Caco-2 (cell line): ENCODE data around the gene FUT6. TPM values are rescaled to one million over a fixed set of nuclear protein-coding genes. Genes with fewer than 3 reads are reported as not detected.

Experiments used
- BruUV-seq: library from RNA; stranded (reverse); fragments of 400-500 nt; replicated peaks from 2 replicates; lab custom pipeline; 2021; lab: Mats Ljungman, UMichigan
- CTCF ChIA-PET: fragments of 300-600 bp; sonication (Branson Sonifier 250); formaldehyde crosslinking; loops from one replicate; lab custom pipeline; 2022; ENCODE audit warnings: antibody characterized with exemption; lab: Charles Lee
- POLR2A ChIA-PET: fragments of 300-600 bp; sonication (Branson Sonifier 250); formaldehyde crosslinking; loops from one replicate; lab custom pipeline; 2022; ENCODE audit warnings: antibody characterized with exemption; lab: Charles Lee
- DNase-seq, 2 experiments: peaks; one replicate each; pipeline versions ENCODE4 v3.0.0 to v3.0.0-alpha.2; 2020 to 2022
- H3K27me3 ChIP-seq: replicated peaks from 2 replicates; pipeline ENCODE4 v1.6.0; 2011; ENCODE audit warnings: low read length; ENCODE audit not compliant: control insufficient read depth, insufficient read depth
- H3K36me3 ChIP-seq: 2 replicates; pipeline ENCODE4 v1.5.1; 2011; ENCODE audit warnings: low read length; ENCODE audit not compliant: control insufficient read depth, insufficient read depth
- H3K4me1 ChIP-seq: fragments of 250-450 bp; sonication (Bioruptor Pico); 2 replicates; pipeline ENCODE4 v1.5.1; 2020; ENCODE audit warnings: mild to moderate bottlenecking
- H3K4me3 ChIP-seq: 2 replicates; pipeline ENCODE4 v1.5.1; 2011; ENCODE audit warnings: low read depth, mild to moderate bottlenecking, control low read depth, low read length
- H3K9me3 ChIP-seq: fragments of 250-450 bp; sonication (Bioruptor Pico); 2 replicates; pipeline ENCODE4 v1.5.1; 2020; ENCODE audit warnings: mild to moderate bottlenecking, moderate library complexity
- H3K27ac Mint-ChIP-seq: one replicate; pipeline ENCODE4 v1.8.0; 2022; ENCODE audit warnings: mixed read lengths; ENCODE audit not compliant: unreplicated experiment
- H3K27me3 Mint-ChIP-seq: one replicate; pipeline ENCODE4 v1.8.0; 2022; ENCODE audit warnings: mixed read lengths; ENCODE audit not compliant: insufficient read depth, unreplicated experiment
- H3K36me3 Mint-ChIP-seq: one replicate; pipeline ENCODE4 v1.8.0; 2022; ENCODE audit warnings: mild to moderate bottlenecking, mixed read lengths; ENCODE audit not compliant: insufficient read depth, unreplicated experiment
- H3K4me1 Mint-ChIP-seq: one replicate; pipeline ENCODE4 v1.8.0; 2022; ENCODE audit warnings: low read depth, mixed read lengths; ENCODE audit not compliant: unreplicated experiment
- H3K4me3 Mint-ChIP-seq: one replicate; pipeline ENCODE4 v1.8.0; 2022; ENCODE audit warnings: mild to moderate bottlenecking, moderate library complexity, mixed read lengths; ENCODE audit not compliant: unreplicated experiment
- H3K9me3 Mint-ChIP-seq: one replicate; pipeline ENCODE4 v1.8.0; 2022; ENCODE audit warnings: mixed read lengths; ENCODE audit not compliant: unreplicated experiment
- CTCF ChIP-seq, 2 experiments: fragments of 200-600 bp in 1 of 2; IDR thresholded peaks; 1 replicate in 1 of 2; 2 replicates in 1 of 2; pipeline versions ENCODE4 v1.5.1 to v1.8.0; 2011 to 2022; ENCODE audit warnings: antibody characterized with exemption in 1 of 2, control low read depth in 1 of 2, inconsistent platforms in 1 of 2, low read depth in 1 of 2, low read length in 1 of 2, mild to moderate bottlenecking in 1 of 2, moderate library complexity in 1 of 2; ENCODE audit not compliant: insufficient read depth in 1 of 2, severe bottlenecking in 1 of 2, unreplicated experiment in 1 of 2
- intact Hi-C: fragments of 100-400 bp; cut with micrococcal nuclease; formaldehyde crosslinking; loops from one replicate; pipeline ENCODE4 v1.10.0; 2022; ENCODE audit not compliant: unreplicated experiment
- total RNA-seq: library from RNA; stranded (reverse); gene quantifications from 2 replicates; pipeline ENCODE4 v1.2.3, GENCODE V29; 2022

Gene FUT6
- total RNA-seq, 1 experiment from 2014 or later: not detected

- no peaks in the 10 kb centered on the region for H3K36me3 Mint-ChIP-seq
- Histone ChIP-seq H3K36me3 (no peaks in the 10 kb centered on the region), H3K4me3 (peak overlapping the region; percentile 40), H3K9me3 (no peaks in the 10 kb centered on the region), H3K27me3 (no peaks in the 10 kb centered on the region), H3K4me1 (0 out of 2 replicates have a peak, but pooled peaks cover 3% of the 10 kb centered on the region)
- no peaks in the 10 kb centered on the region for H3K9me3 Mint-ChIP-seq
- CTCF ChIA-PET: interaction anchor here (0.6 to 2.0 kb wide), 27 partner anchors 10 to 295 kb away, joined by 3 to 56 read pairs (median 6); partner anchors contain the start of genes CATSPERD, DUS3L, LONP1 and NDUFA11
- DNase-seq: peak; percentile 93 to 98
- intact Hi-C loops: loop anchor here (1.0 to 2.0 kb wide), 3 partner anchors 19 to 100 kb away; partner anchors contain the start of gene VMAC
- POLR2A ChIA-PET: interaction anchor here (0.7 to 1.3 kb wide), 3 partner anchors 24 to 100 kb away, joined by 3 to 15 read pairs (median 7); partner anchors contain the start of genes NDUFA11 and VMAC
- BruUV-seq: no TSS peak
- peak overlapping the region; percentile 53 for H3K27ac Mint-ChIP-seq
- H3K27me3 Mint-ChIP-seq: no peaks in the 10 kb centered on the region
- H3K4me1 Mint-ChIP-seq: no peaks in the 10 kb centered on the region
- peak overlapping the region; percentile 75 for H3K4me3 Mint-ChIP-seq
- TF ChIP-seq CTCF (IDR thresholded peaks at IDR 0.05; ENCODE audit: insufficient read depth in 1 of 2, low read depth in 1 of 2, low read length in 1 of 2, severe bottlenecking in 1 of 2, unreplicated experiment in 1 of 2): peak; percentile 91 to 97
Measured at GRCh38 chr19:5803752-5804515, 35.6 kb downstream of the FUT6 start.

DNA sequence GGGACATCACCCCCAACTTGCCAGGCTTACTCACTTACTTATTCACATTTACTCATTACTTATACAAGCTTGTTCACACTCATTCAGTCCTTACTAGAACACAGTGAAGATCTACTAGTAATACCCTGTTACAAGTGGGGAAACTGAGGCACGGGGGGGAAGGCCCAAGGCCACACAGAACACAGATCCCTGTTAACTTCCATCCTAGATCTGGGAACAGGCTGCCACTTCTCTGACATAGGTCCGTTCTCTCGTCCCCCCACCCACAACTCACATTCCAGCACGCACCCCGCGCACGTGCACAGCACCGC is 36.1 kb downstream of the FUT6 start:
- TF ChIP-seq CTCF (IDR thresholded peaks at IDR 0.05; ENCODE audit: insufficient read depth in 1 of 2, low read depth in 1 of 2, low read length in 1 of 2, severe bottlenecking in 1 of 2, unreplicated experiment in 1 of 2): no peak
- intact Hi-C loops: no loop called here
- H3K36me3 ChIP-seq: no peaks in the 10 kb centered on the region
- ChIA-PET CTCF (interaction anchor here (0.6 to 2.0 kb wide), 25 partner anchors 9 to 295 kb away, joined by 3 to 56 read pairs (median 6); partner anchors contain the start of genes CATSPERD, DUS3L, LONP1 and NDUFA11), POLR2A (interaction anchor here (0.7 to 1.3 kb wide), 3 partner anchors 24 to 101 kb away, joined by 3 to 15 read pairs (median 7); partner anchors contain the start of genes NDUFA11 and VMAC)
- Mint-ChIP-seq H3K36me3 (no peaks in the 10 kb centered on the region), H3K4me1 (no peaks in the 10 kb centered on the region), H3K27me3 (no peaks in the 10 kb centered on the region), H3K4me3 (peak overlapping the region; percentile 75), H3K27ac (peak overlapping the region; percentile 53), H3K9me3 (no peaks in the 10 kb centered on the region)
- H3K4me1 ChIP-seq: 0 out of 2 replicates have a peak, but pooled peaks cover 3% of the 10 kb centered on the region
- H3K4me3 ChIP-seq: peak overlapping the region; percentile 40
- no peaks in the 10 kb centered on the region for H3K9me3 ChIP-seq
- DNase-seq: peak in 1 of 2 experiments; percentile 54
- no TSS peak for BruUV-seq
- no peaks in the 10 kb centered on the region for H3K27me3 ChIP-seq

DNA sequence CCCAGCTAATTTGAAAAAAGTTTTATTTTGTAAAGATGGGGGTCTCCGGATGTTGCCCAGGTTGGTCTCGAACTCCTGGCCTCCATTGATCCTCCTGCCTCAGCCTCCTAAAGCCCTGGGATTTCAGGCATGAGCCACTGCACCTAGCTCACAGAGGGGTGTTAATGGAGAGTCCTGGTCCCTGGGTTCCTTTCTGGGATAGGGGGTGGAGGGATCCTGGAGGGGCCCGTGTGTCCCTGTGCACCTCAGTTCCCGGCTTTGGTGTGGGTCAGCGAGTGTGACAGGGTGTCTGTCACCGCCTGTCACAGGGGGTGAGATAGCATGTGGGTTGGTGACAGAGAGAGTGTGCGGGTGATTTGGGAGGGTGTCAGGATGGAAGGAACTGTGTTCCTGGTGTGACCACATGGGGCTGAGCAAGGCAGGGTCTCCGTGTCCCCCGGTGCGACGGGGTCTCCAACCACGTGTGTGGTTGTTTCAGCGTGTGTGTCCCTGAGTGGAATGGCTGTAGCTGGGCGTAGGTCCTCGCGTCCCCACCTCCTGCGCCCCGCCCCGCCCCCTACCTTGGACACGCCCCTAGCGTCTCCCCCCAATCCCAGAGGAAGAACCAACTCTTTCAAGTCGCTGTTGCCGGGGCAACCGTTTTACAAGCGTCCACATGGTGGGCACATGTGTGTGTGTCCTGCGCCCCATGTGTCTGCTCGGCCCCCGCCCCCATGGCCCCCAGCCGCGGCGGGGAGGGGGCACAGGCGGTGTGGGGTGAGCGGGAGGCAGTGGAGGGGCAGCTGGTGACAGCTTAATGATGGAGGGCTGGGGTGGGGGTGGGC is 37.5 kb downstream of the FUT6 start:
- H3K27ac Mint-ChIP-seq: no peak overlapping the region
- Histone ChIP-seq H3K27me3 (no peaks in the 10 kb centered on the region), H3K36me3 (no peaks in the 10 kb centered on the region), H3K4me1 (0 out of 2 replicates have a peak, but pooled peaks cover 3% of the 10 kb centered on the region), H3K9me3 (no peaks in the 10 kb centered on the region), H3K4me3 (no peak overlapping the region)
- DNase-seq: no peak
- TF ChIP-seq CTCF (IDR thresholded peaks at IDR 0.05; ENCODE audit: insufficient read depth in 1 of 2, low read depth in 1 of 2, low read length in 1 of 2, severe bottlenecking in 1 of 2, unreplicated experiment in 1 of 2): no peak
- H3K27me3 Mint-ChIP-seq: no peaks in the 10 kb centered on the region
- ChIA-PET POLR2A (no interaction called here), CTCF (interaction anchor here (0.6 kb wide), 3 partner anchors 9 to 1591 kb away, joined by 3 to 4 read pairs (median 4); no protein-coding TSS in a partner anchor)
- intact Hi-C loops: no loop called here
- no TSS peak for BruUV-seq
- H3K4me1 Mint-ChIP-seq: no peaks in the 10 kb centered on the region
- H3K4me3 Mint-ChIP-seq: peak overlapping the region; percentile 75
- H3K36me3 Mint-ChIP-seq: no peaks in the 10 kb centered on the region
- H3K9me3 Mint-ChIP-seq: no peaks in the 10 kb centered on the region
